GM23338 (cell line): ENCODE results near the gene BOD1L2. TPM values are rescaled to one million over a fixed set of nuclear protein-coding genes. Genes with fewer than 3 reads are reported as not detected.

ENCODE experiments used
- ATAC-seq: fragments of 200-7000 bp; cut with Tn5 transposase; 3 replicates; pipeline ENCODE4 v1.9.1; 2020
- DNase-seq: peaks from one replicate; pipeline ENCODE4 v3.0.0-alpha.2; 2015; ENCODE audit warnings: low spot score
- H2AFZ ChIP-seq: fragments of 200-600 bp; sonication (generic); 2 replicates; pipeline ENCODE4 v1.8.0; 2016; ENCODE audit warnings: antibody characterized with exemption, mild to moderate bottlenecking, moderate library complexity
- H3F3A ChIP-seq: fragments of 200-600 bp; sonication (generic); replicated peaks from 2 replicates; pipeline ENCODE4 v1.8.0; 2017; ENCODE audit warnings: antibody characterized with exemption, mixed run types, low read depth
- H3K27ac ChIP-seq: fragments of 200-600 bp; sonication (generic); 2 replicates; pipeline ENCODE4 v1.6.1; 2016; ENCODE audit warnings: low read depth
- H3K27me3 ChIP-seq: fragments of 200-600 bp; sonication (generic); 2 replicates; pipeline ENCODE4 v1.8.0; 2016; ENCODE audit warnings: mild to moderate bottlenecking, mixed run types, moderate library complexity; ENCODE audit not compliant: insufficient read depth
- H3K36me3 ChIP-seq: fragments of 200-600 bp; sonication (generic); 2 replicates; pipeline ENCODE4 v1.8.0; 2016; ENCODE audit warnings: mild to moderate bottlenecking; ENCODE audit not compliant: insufficient read depth
- H3K4me1 ChIP-seq: fragments of 200-600 bp; sonication (generic); 2 replicates; pipeline ENCODE4 v1.8.0; 2016; ENCODE audit warnings: mild to moderate bottlenecking, moderate library complexity; ENCODE audit not compliant: insufficient read depth
- H3K4me2 ChIP-seq: fragments of 200-600 bp; sonication (generic); 2 replicates; pipeline ENCODE4 v1.7.1; 2017; ENCODE audit warnings: mixed run types
- H3K4me3 ChIP-seq: fragments of 200-600 bp; sonication (generic); 2 replicates; pipeline ENCODE4 v1.6.1; 2016; ENCODE audit warnings: mixed run types
- H3K79me2 ChIP-seq: fragments of 200-600 bp; sonication (generic); replicated peaks from 2 replicates; pipeline ENCODE4 v1.8.0; 2017; ENCODE audit warnings: mild to moderate bottlenecking; ENCODE audit not compliant: insufficient read depth
- H3K9me2 ChIP-seq: fragments of 200-600 bp; sonication (generic); 2 replicates; pipeline ENCODE4 v1.8.0; 2017; ENCODE audit not compliant: insufficient read depth
- H4K20me1 ChIP-seq: fragments of 200-600 bp; sonication (generic); replicated peaks from 2 replicates; pipeline ENCODE4 v1.8.0; 2017; ENCODE audit warnings: mild to moderate bottlenecking; ENCODE audit not compliant: insufficient read depth
- H3K27ac Mint-ChIP-seq: 2 replicates; pipeline ENCODE4 v1.8.0; 2020; ENCODE audit warnings: inconsistent platforms, mild to moderate bottlenecking, moderate library complexity, mixed read lengths
- H3K27me3 Mint-ChIP-seq: 3 replicates; pipeline ENCODE4 v1.8.0; 2022; ENCODE audit warnings: low read depth, mild to moderate bottlenecking, moderate library complexity, mixed read lengths, inconsistent platforms; ENCODE audit not compliant: insufficient read depth, poor library complexity
- H3K36me3 Mint-ChIP-seq: 3 replicates; pipeline ENCODE4 v1.8.0; 2021; ENCODE audit warnings: low read depth, mild to moderate bottlenecking, inconsistent platforms, moderate library complexity, mixed read lengths
- H3K4me1 Mint-ChIP-seq: 3 replicates; pipeline ENCODE4 v1.8.0; 2020; ENCODE audit warnings: mild to moderate bottlenecking, inconsistent platforms, mixed read lengths
- H3K4me3 Mint-ChIP-seq: 3 replicates; pipeline ENCODE4 v1.8.0; 2021; ENCODE audit warnings: moderate library complexity, mild to moderate bottlenecking, inconsistent platforms, mixed read lengths
- H3K9me3 Mint-ChIP-seq: 3 replicates; pipeline ENCODE4 v1.8.0; 2020; ENCODE audit warnings: moderate library complexity, mild to moderate bottlenecking, inconsistent platforms, mixed read lengths
- CREB1 ChIP-seq: fragments of 250-450 bp; sonication (Bioruptor Pico); IDR thresholded peaks from 2 replicates; pipeline ENCODE4 v1.5.0; 2020; ENCODE audit warnings: low read depth, mild to moderate bottlenecking, moderate library complexity
- EZH2phosphoT487 ChIP-seq: fragments of 200-600 bp; sonication (generic); IDR thresholded peaks from one replicate; pipeline ENCODE4 v1.8.1; 2018; ENCODE audit warnings: antibody characterized with exemption; ENCODE audit not compliant: unreplicated experiment
- JUNB ChIP-seq: IDR thresholded peaks from one replicate; pipeline ENCODE4 v1.6.1; 2016; ENCODE audit warnings: antibody characterized with exemption; ENCODE audit not compliant: unreplicated experiment
- NANOG ChIP-seq: IDR thresholded peaks from 2 replicates; pipeline ENCODE4 v1.6.1; 2016; ENCODE audit warnings: antibody characterized with exemption, borderline replicate concordance
- POLR2AphosphoS5 ChIP-seq: IDR thresholded peaks from 2 replicates; pipeline ENCODE4 v1.6.1; 2016; ENCODE audit warnings: antibody characterized with exemption, low read depth
- STAT1 ChIP-seq: IDR thresholded peaks from one replicate; pipeline ENCODE4 v1.6.1; 2016; ENCODE audit warnings: antibody characterized with exemption; ENCODE audit not compliant: unreplicated experiment
- ZNF114 ChIP-seq: fragments of 250-450 bp; sonication (Bioruptor Pico); IDR thresholded peaks from 2 replicates; pipeline ENCODE4 v1.5.0; 2020; ENCODE audit warnings: mild to moderate bottlenecking, moderate library complexity
- ZNF331 ChIP-seq: fragments of 250-450 bp; sonication (Bioruptor Pico); IDR thresholded peaks from 2 replicates; pipeline ENCODE4 v1.5.0; 2020; ENCODE audit warnings: low read depth, mild to moderate bottlenecking, moderate library complexity
- polyA plus RNA-seq: library from polyadenylated mRNA; unstranded; fragments of >200 nt; fragmentation: Nextera tagmentation; extraction: Ambion mirVana; gene quantifications from 2 replicates; pipeline ENCODE4 v1.2.1, GENCODE V29; 2016
- total RNA-seq: library from RNA; depleted of rRNA; stranded (reverse); fragments of >200 nt; shearing (Covaris generic); gene quantifications from 2 replicates; pipeline ENCODE4 v1.2.3, GENCODE V29; 2014
- TF ChIP-seq, protein P1 (sequence below): IDR thresholded peaks from 2 replicates; pipeline ENCODE4 v1.6.1; 2016; ENCODE audit warnings: antibody characterized with exemption
- TF ChIP-seq, protein P2 (sequence below): fragments of 250-450 bp; sonication (Bioruptor Pico); IDR thresholded peaks from 2 replicates; pipeline ENCODE4 v1.5.0; 2020; ENCODE audit warnings: mild to moderate bottlenecking, moderate library complexity

BOD1L2 gene
- total and polyA plus RNA-seq, 2 experiments from 2014 or later, result 0.11 TPM; not detected in 1

- Histone ChIP-seq H3K36me3 (no peaks in the 10 kb centered on the region), H3K27ac (no peak overlapping the region), H3F3A (no peaks in the 10 kb centered on the region), H2AFZ (no peak overlapping the region), H3K4me2 (no peak overlapping the region), H3K4me3 (no peak overlapping the region), H3K79me2 (no peaks in the 10 kb centered on the region), H3K9me2 (peaks cover 21% of the 10 kb centered on the region; the same call in 1 of the 2 replicates), H4K20me1 (no peaks in the 10 kb centered on the region), H3K4me1 (no peaks in the 10 kb centered on the region), H3K27me3 (no peaks in the 10 kb centered on the region)
- TF ChIP-seq JUNB (no peak), CREB1 (CRISPR knock-in tag) (no peak), EZH2phosphoT487 (no peak), ZNF114 (CRISPR knock-in tag) (no peak), NANOG (no peak), ZNF331 (CRISPR knock-in tag) (no peak), POLR2AphosphoS5 (no peak), STAT1 (no peak)
- TF ChIP-seq, protein P1, sequence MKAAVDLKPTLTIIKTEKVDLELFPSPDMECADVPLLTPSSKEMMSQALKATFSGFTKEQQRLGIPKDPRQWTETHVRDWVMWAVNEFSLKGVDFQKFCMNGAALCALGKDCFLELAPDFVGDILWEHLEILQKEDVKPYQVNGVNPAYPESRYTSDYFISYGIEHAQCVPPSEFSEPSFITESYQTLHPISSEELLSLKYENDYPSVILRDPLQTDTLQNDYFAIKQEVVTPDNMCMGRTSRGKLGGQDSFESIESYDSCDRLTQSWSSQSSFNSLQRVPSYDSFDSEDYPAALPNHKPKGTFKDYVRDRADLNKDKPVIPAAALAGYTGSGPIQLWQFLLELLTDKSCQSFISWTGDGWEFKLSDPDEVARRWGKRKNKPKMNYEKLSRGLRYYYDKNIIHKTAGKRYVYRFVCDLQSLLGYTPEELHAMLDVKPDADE, result no peak
- Mint-ChIP-seq H3K4me3 (no peak overlapping the region), H3K27ac (no peak overlapping the region), H3K4me1 (peaks cover 6% of the 10 kb centered on the region; the same call in 2 of the 3 replicates), H3K9me3 (no peaks in the 10 kb centered on the region), H3K36me3 (no peaks in the 10 kb centered on the region), H3K27me3 (no peaks in the 10 kb centered on the region)
- ATAC-seq (no peak), DNase-seq (no peak)
These were observed 15.1 kb upstream of the BOD1L2 start for GRCh38 chr18:57131782-57132181.

DNA sequence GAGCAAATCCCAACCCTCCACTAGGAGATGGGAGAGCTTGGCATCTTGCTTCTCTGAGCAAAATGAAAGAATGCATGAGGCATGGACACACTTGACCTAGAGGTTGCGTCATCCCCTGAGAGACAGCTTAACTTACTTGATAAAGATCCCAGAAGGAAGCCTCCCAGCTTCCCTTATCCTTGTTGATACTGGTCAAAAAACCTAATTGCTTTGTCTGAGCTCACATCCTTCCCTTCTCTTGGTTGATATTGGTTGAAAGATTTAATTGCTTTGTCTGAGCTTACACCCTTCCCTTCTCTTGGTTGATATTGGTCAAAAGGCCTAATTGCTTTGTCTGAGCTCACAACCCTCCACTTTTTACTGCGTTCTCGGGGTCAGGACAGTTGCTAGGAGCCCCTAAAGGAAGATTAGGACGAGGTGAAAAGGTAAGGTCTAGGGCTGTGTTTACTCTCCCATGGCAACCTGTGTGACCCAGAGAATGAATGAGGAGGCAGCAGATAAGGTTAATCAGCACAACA, 12.2 kb upstream of the BOD1L2 start:
- ATAC-seq, result no peak
- no peaks in the 10 kb centered on the region for H3K36me3 Mint-ChIP-seq
- no peak for TF ChIP-seq NANOG
- no peak for TF ChIP-seq ZNF331 (CRISPR knock-in tag)
- no peak for TF ChIP-seq STAT1
- TF ChIP-seq, protein P2, sequence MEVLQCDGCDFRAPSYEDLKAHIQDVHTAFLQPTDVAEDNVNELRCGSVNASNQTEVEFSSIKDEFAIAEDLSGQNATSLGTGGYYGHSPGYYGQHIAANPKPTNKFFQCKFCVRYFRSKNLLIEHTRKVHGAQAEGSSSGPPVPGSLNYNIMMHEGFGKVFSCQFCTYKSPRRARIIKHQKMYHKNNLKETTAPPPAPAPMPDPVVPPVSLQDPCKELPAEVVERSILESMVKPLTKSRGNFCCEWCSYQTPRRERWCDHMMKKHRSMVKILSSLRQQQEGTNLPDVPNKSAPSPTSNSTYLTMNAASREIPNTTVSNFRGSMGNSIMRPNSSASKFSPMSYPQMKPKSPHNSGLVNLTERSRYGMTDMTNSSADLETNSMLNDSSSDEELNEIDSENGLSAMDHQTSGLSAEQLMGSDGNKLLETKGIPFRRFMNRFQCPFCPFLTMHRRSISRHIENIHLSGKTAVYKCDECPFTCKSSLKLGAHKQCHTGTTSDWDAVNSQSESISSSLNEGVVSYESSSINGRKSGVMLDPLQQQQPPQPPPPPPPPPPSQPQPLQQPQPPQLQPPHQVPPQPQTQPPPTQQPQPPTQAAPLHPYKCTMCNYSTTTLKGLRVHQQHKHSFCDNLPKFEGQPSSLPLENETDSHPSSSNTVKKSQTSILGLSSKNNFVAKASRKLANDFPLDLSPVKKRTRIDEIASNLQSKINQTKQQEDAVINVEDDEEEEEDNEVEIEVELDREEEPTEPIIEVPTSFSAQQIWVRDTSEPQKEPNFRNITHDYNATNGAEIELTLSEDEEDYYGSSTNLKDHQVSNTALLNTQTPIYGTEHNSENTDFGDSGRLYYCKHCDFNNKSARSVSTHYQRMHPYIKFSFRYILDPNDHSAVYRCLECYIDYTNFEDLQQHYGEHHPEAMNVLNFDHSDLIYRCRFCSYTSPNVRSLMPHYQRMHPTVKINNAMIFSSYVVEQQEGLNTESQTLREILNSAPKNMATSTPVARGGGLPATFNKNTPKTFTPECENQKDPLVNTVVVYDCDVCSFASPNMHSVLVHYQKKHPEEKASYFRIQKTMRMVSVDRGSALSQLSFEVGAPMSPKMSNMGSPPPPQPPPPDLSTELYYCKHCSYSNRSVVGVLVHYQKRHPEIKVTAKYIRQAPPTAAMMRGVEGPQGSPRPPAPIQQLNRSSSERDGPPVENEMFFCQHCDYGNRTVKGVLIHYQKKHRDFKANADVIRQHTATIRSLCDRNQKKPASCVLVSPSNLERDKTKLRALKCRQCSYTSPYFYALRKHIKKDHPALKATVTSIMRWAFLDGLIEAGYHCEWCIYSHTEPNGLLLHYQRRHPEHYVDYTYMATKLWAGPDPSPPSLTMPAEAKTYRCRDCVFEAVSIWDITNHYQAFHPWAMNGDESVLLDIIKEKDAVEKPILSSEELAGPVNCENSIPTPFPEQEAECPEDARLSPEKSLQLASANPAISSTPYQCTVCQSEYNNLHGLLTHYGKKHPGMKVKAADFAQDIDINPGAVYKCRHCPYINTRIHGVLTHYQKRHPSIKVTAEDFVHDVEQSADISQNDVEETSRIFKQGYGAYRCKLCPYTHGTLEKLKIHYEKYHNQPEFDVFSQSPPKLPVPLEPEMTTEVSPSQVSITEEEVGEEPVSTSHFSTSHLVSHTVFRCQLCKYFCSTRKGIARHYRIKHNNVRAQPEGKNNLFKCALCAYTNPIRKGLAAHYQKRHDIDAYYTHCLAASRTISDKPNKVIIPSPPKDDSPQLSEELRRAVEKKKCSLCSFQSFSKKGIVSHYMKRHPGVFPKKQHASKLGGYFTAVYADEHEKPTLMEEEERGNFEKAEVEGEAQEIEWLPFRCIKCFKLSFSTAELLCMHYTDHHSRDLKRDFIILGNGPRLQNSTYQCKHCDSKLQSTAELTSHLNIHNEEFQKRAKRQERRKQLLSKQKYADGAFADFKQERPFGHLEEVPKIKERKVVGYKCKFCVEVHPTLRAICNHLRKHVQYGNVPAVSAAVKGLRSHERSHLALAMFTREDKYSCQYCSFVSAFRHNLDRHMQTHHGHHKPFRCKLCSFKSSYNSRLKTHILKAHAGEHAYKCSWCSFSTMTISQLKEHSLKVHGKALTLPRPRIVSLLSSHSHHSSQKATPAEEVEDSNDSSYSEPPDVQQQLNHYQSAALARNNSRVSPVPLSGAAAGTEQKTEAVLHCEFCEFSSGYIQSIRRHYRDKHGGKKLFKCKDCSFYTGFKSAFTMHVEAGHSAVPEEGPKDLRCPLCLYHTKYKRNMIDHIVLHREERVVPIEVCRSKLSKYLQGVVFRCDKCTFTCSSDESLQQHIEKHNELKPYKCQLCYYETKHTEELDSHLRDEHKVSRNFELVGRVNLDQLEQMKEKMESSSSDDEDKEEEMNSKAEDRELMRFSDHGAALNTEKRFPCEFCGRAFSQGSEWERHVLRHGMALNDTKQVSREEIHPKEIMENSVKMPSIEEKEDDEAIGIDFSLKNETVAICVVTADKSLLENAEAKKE (CRISPR knock-in tag), result no peak
- no peak for TF ChIP-seq CREB1 (CRISPR knock-in tag)
- TF ChIP-seq ZNF114 (CRISPR knock-in tag), result no peak
- TF ChIP-seq, protein P1, result no peak

More for the DNA sequence above, 12.2 kb upstream of the BOD1L2 start:
- DNase-seq, result peak; percentile 11
- Mint-ChIP-seq H3K9me3 (no peaks in the 10 kb centered on the region), H3K4me1 (peaks cover 6% of the 10 kb centered on the region; the same call in 2 of the 3 replicates), H3K27ac (0 out of 2 replicates have a peak overlapping the region, but pooled peaks have one; percentile 25), H3K27me3 (no peaks in the 10 kb centered on the region), H3K4me3 (no peak overlapping the region)
- Histone ChIP-seq H3K27me3 (no peaks in the 10 kb centered on the region), H3K4me2 (no peak overlapping the region), H3F3A (no peaks in the 10 kb centered on the region), H3K4me3 (no peak overlapping the region), H3K27ac (no peak overlapping the region), H3K36me3 (no peaks in the 10 kb centered on the region), H2AFZ (peak overlapping the region; percentile 94; the same call in 1 of the 2 replicates), H3K4me1 (no peaks in the 10 kb centered on the region), H3K79me2 (no peaks in the 10 kb centered on the region), H4K20me1 (no peaks in the 10 kb centered on the region), H3K9me2 (peaks cover 15% of the 10 kb centered on the region; the same call in 1 of the 2 replicates)
